ENCODE measurements around the gene HMGA1.

Gene HMGA1

GRCh38 chr6:34223956-34224940 lies 12.4 kb upstream of the HMGA1 start:
- DNase-seq: peak; percentile 92

DNA sequence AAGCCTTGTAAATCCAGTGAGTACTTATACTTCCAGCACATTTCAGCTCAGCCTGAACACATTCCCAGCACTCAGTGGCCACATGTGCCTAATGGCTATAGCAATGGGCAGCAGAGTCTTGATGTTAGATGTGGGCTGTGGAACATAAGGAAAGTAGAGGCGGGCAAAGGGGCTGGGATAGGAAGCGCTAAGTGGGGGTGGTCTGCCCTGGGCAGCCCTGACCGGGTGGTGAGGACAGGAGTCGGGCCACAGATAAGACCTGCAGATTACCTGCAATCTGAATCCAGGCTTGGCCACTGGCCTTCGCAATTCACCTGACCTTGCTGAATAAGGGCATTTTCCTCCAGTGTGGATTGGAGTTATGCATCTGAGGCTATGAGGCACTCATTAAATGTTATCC lies 11.1 kb upstream of the HMGA1 start:
- no peak for DNase-seq

DNA sequence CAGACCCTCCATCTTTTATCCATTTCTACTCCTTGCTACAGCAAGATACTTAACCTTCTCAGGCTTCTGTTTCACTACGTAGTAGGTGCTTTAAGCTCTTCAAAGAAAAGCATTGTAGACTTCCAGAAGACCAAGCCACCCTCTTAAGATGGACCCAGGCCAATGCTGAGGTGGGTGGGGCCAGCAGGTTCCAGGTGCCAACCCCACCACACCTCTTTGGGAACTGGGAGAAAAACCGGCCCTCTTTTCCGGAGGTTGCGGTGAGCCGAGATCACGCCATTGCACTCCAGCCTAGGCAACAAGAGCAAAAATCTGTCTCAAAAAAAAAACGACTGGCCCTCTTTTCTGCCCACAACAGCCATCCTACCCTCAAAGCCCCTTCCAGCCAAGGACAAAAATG lies 10.6 kb upstream of the HMGA1 start:
- no peak for DNase-seq

DNA sequence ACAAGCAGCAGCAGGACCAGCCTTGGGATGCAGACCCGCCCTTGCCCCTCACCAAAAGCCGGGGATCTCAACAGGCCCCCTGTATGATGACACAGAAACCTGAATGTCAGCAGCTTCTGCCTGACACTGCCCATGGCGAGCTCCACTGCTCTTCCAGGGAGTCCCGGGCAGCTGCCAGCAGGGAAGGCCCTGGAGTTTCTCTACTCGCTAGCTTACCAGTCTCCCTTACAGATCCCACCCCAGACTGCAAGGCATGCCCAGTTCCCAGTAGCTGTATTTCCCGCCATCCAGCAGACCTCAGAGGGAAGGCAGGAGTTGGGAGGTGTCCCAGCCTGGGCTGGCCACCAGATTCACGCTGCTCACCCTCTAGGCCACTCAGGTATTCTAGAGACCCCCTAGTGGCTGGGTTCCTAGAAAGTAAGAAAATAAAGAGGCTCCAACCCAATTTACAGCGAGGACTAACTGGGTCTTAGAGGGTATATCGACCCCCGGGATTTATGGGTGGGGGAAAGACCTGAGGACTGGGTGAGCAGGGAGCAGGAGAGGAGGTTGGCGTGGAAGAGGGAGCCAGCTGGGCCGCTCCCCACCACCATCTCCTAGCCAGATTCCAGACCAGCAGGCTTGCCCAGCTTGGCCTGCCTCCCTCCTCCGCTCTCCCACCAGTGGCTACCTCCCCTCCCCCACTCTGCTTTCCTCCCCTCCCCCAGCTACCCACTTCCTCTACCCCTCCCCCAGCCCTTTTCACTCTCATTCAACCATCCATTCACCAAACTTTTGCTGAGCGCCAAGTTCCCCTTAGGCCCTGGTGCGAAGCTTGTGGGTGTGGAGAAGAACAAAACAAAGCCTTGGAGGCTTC lies 9.7 kb upstream of the HMGA1 start:
- DNase-seq: no peak

DNA sequence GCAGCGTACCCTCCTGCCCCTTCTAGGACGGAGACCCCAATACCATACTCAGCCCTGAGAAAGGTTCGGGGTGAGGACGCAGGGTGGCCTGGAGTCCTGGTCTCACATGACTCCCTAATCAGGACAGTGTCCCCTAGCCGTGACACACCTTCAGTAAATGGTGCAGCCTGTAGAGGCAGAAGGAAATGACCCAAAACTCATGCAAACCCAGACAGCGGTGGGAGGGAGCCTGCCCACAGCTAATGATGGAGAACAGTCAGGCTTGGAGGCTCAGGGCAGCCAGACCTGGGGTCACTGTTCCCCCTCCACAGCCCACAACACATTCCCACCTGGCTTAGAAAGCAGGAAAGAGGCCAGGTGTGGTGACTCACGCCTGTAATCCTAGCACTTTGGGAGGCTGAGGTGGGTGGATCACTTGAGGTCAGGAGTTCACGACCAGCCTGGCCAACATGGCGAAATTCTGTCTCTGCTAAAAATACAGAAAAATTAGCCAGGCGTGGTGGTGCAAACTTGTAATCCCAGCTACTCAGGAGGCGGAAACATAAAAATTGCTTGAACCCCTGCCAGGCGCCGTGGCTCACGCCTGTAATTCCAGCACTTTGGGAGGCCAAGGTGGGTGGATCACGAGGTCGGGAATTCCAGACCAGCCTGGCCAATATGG lies 8.8 kb upstream of the HMGA1 start:
- DNase-seq: no peak

DNA sequence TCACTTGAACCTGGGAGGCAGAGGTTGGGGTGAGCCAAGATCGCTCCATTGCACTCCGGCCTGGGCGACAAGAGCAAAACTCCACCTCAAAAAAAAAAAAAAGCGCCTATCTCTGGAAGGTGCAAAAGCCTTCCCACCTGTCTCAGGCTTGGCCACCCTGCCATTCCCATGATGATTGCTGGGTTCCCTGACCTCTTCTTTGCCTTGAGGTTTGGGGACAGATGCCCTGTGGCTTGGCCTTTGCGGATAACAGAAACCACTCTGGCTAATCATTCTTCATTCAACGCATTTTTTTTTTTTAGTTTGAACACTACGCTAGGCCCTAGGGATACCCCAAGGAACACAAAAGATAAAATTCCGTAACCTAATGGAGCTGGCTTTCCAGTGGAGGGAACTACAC lies 6.8 kb upstream of the HMGA1 start:
- DNase-seq: no peak

- DNase-seq: no peak
Observed at GRCh38 chr6:34230653-34231371, 5.9 kb upstream of the HMGA1 start.

GRCh38 chr6:34231566-34232336 lies 4.9 kb upstream of the HMGA1 start:
- DNase-seq: no peak

GRCh38 chr6:34232901-34233300 lies 3.8 kb upstream of the HMGA1 start:
- DNase-seq: no peak

GRCh38 chr6:34233867-34234266 lies 2.8 kb upstream of the HMGA1 start:
- no peak for DNase-seq

DNA sequence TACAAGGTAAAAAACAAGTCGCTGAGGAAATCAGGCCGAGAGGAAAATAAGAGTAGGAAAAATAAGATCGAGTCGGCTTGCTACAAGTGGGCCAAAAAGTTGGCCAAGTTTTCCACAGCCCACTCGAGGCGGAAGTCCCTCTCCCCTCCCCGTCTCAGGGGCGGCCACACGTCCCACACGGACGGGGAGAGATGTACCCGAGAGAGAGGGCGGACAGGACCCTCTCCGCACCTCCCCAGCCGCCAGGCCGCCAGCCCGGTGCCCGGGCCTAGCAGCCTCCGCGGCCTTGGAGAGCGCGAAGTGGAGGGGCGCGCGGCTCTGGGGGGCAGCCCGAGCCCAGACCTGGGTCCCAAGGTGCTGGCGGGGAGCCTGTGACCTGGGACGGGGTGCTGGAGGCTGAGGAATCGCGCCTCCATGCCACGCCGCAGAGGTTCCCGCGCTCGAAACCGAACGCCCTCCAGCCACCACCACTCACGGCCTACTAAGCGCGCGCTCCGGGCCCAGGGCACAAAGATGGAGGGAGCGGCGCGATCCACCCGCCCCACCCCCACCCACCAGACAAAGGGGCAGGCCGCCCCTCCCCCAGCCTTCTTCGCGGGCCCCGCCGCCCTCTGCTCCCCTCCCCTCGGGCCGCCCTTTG lies 1.9 kb upstream of the HMGA1 start:
- no peak for DNase-seq

GRCh38 chr6:34235307-34236130 lies 1.2 kb upstream of the HMGA1 start:
- DNase-seq: peak; percentile 61

- DNase-seq: peak; percentile 50
Observed at GRCh38 chr6:34236131-34236442, 586 bp upstream of the HMGA1 start.

DNA sequence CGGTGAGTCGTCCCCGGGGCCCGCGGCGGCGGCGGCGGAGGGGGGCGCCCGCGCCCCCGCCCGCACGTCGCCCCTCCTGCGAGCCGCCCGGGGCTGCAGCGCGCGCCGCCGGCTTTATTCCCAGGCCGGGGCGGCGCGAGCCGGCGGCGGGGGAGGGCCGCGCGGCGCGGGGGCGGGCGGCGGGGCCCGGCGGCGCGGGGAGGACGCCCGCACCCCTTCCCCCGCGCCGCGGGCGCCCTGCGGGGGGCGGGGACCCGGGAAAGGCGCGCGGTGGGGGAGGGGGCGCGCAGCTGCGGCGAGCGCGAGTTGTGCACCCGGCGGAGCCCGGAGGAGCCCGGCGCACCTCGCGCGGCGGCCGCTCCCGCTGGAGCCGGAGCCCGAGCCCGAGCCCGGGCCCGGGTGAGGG lies 646 bp downstream of the HMGA1 start:
- DNase-seq: no peak

- DNase-seq: peak; percentile 67
Observed at GRCh38 chr6:34237722-34238584, 1.3 kb downstream of the HMGA1 start.

DNA sequence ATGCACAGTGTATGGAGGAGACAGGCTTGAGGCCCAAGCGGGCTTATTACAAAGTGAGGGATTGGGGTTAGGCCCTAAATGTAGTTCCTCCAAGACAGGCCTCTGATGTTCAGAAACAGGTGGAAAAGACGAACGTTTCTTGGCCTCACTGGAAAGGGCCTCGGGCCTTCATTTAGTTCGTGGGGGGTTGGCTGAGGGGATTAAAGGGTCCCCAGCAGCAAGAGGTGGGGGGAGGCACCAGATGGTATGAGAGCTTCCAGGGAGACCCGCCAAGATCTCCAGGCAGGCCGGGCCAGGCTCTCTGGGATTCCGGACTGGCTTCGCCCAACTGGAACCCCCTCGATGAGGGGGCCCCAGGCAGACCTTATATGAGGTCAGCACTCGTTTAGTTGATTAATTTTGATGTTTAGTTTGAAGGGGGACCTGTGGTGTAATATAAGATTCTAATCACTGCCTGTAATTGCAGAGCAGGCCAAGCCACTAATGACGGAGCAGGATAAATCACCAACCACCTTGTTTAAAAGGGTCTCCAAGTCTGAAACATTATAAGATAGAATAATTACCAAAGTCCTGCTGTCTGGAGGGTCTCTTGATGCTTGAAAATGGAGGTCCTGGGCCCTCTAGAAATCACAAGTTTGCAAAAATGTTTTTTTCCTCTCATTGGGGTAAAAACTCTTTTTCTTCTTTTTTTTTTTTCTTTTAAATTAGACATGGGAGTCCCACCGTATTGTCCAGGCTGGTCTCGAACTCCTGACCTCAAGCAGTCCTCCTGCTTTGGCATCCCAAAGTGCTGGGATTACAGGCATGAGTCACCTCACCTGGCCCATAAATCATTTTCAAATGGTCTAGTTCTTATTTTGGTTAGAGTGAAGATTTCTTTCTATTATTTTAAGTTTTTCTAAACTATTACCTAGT lies 2.2 kb downstream of the HMGA1 start:
- no peak for DNase-seq

DNA sequence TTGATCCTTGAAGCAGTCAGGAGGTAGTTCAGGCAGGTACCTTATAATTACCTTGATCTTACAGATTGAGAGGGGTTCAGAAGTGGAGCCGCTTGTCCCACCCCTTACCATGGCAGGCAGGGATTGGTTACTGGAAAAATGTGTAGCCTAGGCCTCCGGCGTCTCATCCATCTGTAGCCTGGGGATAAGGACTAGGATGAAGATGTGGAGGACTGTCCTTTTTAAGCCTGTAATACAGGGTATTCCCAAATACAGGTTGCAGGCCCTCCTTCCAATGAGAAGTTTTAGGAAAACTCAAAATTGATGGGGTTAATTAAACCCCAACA lies 2.8 kb downstream of the HMGA1 start:
- no peak for DNase-seq

DNA sequence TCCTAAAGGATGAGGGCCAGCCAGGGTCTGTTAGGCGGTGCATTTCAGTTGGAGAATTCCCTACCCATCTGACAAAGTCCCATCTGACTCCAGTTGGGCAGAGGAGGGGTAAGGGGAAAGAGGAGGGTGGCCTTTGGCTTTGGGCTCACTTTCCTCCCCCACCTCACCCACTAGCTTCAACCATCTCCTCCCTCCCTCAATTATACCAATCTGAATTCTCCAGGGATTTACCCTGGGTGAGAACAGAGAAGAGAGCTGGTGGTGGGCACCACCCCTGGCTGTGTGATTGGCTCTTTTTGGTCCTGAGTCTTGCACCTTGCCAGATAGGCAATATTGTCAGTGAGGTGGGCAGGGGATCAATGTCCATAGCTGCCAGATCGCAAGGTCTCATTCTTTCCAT lies 3.2 kb downstream of the HMGA1 start:
- DNase-seq: no peak
